ENCODE measurements around the gene SIGLEC11.
"Not testable (repeated sequence)": the region's sequence is repeated elsewhere in the genome, so short reads cannot be mapped to it uniquely, and the experiment has no call there.

The SIGLEC11 gene

GRCh38 chr19:49977076-49977475, 16.1 kb upstream of the SIGLEC11 start:
- Histone ChIP-seq H3K27ac (ENCODE audit: low read depth, low read length) (no peak overlapping the region), H3K27me3 (ENCODE audit: control insufficient read depth, insufficient read depth, low read length) (no peaks in the 10 kb centered on the region), H3K36me3 (ENCODE audit: control insufficient read depth, insufficient read depth, low read length) (peaks cover 5% of the 10 kb centered on the region)

DNA sequence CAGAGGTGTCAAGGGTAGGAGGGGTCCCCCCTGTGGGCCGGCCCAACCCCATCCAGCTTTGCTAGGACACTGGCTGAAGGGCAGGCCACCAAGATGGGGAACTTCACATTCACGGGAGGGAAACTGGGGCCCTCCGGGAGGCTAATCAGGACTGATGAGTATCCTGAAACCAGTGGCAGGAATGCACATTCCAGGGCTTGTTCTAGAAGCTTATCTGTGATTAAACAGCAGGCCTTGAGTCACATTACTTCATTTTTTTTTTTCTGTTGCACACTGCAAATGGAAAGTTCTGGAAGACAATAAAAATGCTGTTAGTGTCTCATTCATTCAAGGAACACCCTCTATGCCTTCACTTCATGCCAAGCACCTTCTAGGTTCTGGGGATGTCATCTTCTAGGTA, 15.5 kb upstream of the SIGLEC11 start:
- no peaks in the 10 kb centered on the region for H3K36me3 ChIP-seq (ENCODE audit: control insufficient read depth, insufficient read depth, low read length)
- H3K27ac ChIP-seq (ENCODE audit: low read depth, low read length), result no peak overlapping the region

More at GRCh38 chr19:49977076-49977475, 16.1 kb upstream of the SIGLEC11 start:
- H3K4me1 ChIP-seq (ENCODE audit: control insufficient read depth, insufficient read depth, low read length), result peaks cover 7% of the 10 kb centered on the region
- H3K9ac ChIP-seq (ENCODE audit: low read length), result no peak overlapping the region
- no peak overlapping the region for H3K4me3 ChIP-seq (ENCODE audit: low read length)

DNA sequence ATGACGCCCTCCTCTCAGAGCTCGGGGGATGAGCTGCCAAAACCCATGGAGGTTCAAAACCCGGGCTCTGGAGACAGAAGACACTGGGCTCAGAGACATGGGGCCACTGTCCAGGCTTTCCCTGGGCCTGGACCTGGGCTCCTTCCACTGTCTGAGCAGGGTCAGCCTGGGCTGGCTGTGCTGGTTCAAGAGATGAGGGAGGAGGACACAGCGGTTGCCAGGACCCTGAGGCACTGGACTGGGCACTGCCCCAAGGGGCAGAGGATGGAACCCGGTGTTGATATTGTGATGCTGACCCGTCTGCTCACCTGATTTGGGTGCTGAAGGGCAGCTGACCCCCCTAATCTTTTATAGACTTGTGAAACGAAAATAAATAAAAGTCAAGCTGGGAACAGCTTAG, 14.1 kb upstream of the SIGLEC11 start:
- H3K4me1 ChIP-seq (ENCODE audit: control insufficient read depth, insufficient read depth, low read length), result peaks cover 7% of the 10 kb centered on the region
- H3K36me3 ChIP-seq (ENCODE audit: control insufficient read depth, insufficient read depth, low read length), result no peaks in the 10 kb centered on the region

More for the DNA sequence above, 15.5 kb upstream of the SIGLEC11 start:
- Histone ChIP-seq H3K4me1 (ENCODE audit: control insufficient read depth, insufficient read depth, low read length) (peaks cover 7% of the 10 kb centered on the region), H3K9ac (ENCODE audit: low read length) (no peak overlapping the region), H3K27me3 (ENCODE audit: control insufficient read depth, insufficient read depth, low read length) (no peaks in the 10 kb centered on the region), H3K4me3 (ENCODE audit: low read length) (no peak overlapping the region)

DNA sequence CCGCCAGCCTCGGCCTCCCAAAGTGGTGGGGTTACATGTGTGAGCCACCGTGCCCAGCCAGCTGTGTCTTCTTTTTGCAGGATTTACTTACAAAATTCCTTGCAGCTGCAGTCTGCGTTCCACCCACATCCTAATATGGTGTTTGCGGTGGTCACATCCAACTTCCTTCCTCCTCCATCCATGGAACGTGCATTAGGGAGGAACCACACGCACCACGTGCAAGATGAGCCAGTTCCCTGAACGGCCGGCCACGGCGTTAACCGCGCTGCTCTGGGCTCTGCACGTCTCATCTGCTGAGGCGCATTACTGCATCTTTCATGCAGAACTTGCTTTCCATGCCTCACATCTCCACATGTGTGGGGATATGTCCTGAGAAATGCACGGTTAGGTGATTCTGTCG, 13.0 kb upstream of the SIGLEC11 start:
- H3K4me1 ChIP-seq (ENCODE audit: control insufficient read depth, insufficient read depth, low read length), result peaks cover 7% of the 10 kb centered on the region
- H3K9ac ChIP-seq (ENCODE audit: low read length), result no peak overlapping the region
- no peak overlapping the region for H3K4me3 ChIP-seq (ENCODE audit: low read length)
- H3K27me3 ChIP-seq (ENCODE audit: control insufficient read depth, insufficient read depth, low read length), result peaks cover under 1% of the 10 kb centered on the region
- H3K27ac ChIP-seq (ENCODE audit: low read depth, low read length), result no peak overlapping the region
- H3K36me3 ChIP-seq (ENCODE audit: control insufficient read depth, insufficient read depth, low read length), result no peaks in the 10 kb centered on the region

More for the DNA sequence above, 14.1 kb upstream of the SIGLEC11 start:
- Histone ChIP-seq H3K9ac (ENCODE audit: low read length) (no peak overlapping the region), H3K4me3 (ENCODE audit: low read length) (no peak overlapping the region), H3K27ac (ENCODE audit: low read depth, low read length) (no peak overlapping the region), H3K27me3 (ENCODE audit: control insufficient read depth, insufficient read depth, low read length) (no peaks in the 10 kb centered on the region)

DNA sequence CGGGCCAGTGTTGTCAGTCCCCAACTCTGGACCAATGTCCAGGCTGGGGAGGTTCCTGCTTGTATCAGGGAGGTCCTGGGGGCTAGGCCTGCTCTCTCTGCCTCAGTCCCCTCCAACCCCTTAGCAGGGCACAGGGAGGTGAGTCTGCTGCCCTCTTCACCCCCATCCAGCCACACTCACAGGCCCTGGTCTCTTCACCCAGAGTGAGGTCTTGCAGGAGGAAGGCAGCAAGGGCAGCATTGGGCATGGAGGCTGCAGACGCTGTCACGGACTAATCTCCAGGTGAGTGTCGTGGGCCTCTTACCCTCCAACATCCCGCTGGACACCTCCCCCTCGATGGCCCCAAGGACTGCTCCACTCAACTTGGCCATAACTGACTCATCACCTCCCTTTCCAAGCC, 11.9 kb upstream of the SIGLEC11 start:
- H3K9ac ChIP-seq (ENCODE audit: low read length), result no peak overlapping the region
- no peaks in the 10 kb centered on the region for H3K36me3 ChIP-seq (ENCODE audit: control insufficient read depth, insufficient read depth, low read length)
- H3K27ac ChIP-seq (ENCODE audit: low read depth, low read length), result no peak overlapping the region
- H3K4me1 ChIP-seq (ENCODE audit: control insufficient read depth, insufficient read depth, low read length), result peaks cover 3% of the 10 kb centered on the region
- no peak overlapping the region for H3K4me3 ChIP-seq (ENCODE audit: low read length)
- H3K27me3 ChIP-seq (ENCODE audit: control insufficient read depth, insufficient read depth, low read length), result peaks cover 7% of the 10 kb centered on the region

GRCh38 chr19:49971991-49972411, 11.0 kb upstream of the SIGLEC11 start:
- Histone ChIP-seq H3K9ac (ENCODE audit: low read length) (no peak overlapping the region), H3K4me3 (ENCODE audit: low read length) (no peak overlapping the region), H3K27me3 (ENCODE audit: control insufficient read depth, insufficient read depth, low read length) (peaks cover 7% of the 10 kb centered on the region), H3K27ac (ENCODE audit: low read depth, low read length) (no peak overlapping the region), H3K4me1 (ENCODE audit: control insufficient read depth, insufficient read depth, low read length) (no peaks in the 10 kb centered on the region), H3K36me3 (ENCODE audit: control insufficient read depth, insufficient read depth, low read length) (no peaks in the 10 kb centered on the region)

DNA sequence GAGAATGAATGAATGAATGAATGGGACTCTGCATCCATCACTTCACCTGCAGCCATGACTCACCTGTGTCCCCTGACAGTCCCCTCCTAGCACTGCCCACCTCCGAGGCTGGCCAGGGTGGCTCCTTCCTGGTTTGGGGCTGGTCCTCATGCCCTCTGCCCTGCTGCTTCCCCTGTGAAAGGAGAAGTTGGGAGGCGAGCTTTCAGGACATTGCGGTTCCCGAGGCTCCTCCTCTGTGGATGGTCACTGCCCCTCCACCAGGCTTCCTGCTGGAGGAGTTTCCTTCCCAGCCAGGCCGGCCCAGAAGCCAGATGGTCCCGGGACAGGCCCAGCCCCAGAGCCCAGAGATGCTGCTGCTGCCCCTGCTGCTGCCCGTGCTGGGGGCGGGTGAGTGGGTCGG, 8.4 kb upstream of the SIGLEC11 start:
- not testable (repeated sequence) for H3K9ac ChIP-seq (ENCODE audit: low read length); H3K27me3 ChIP-seq (ENCODE audit: control insufficient read depth, insufficient read depth, low read length); H3K4me3 ChIP-seq (ENCODE audit: low read length); H3K4me1 ChIP-seq (ENCODE audit: control insufficient read depth, insufficient read depth, low read length); H3K36me3 ChIP-seq (ENCODE audit: control insufficient read depth, insufficient read depth, low read length); H3K27ac ChIP-seq (ENCODE audit: low read depth, low read length)

DNA sequence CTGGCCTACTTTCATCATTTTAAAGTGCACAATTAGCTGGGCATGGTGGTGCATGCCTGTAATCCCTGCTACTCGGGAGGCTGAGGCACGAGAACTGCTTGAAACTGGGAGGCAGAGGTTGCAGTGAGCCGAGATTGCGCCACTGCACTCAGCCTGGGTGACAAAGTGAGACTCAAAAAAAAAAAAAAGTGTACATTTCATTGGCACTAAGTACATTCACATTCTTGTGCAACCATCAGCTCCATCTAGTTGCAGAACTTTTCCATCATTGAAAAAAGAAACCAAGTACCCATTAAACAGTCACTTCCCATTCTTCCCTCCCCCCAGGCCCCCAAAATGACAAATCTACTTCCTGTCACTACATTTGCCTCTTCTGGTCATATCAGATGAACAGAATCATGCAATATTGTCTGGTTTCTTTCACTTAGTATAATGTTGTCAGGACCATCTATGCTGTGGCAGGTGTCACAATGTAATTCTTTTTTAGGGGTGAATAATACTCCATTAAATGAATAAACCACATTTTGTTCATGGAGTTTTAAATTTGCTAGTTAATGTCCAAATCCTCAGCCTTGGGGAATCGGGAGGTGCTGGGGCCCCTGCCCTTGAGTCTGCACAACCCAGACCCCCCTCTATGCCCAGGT, 7.4 kb upstream of the SIGLEC11 start:
- Histone ChIP-seq H3K27me3 (ENCODE audit: control insufficient read depth, insufficient read depth, low read length) (peaks cover 7% of the 10 kb centered on the region), H3K9ac (ENCODE audit: low read length) (no peak overlapping the region), H3K4me3 (ENCODE audit: low read length) (no peak overlapping the region), H3K36me3 (ENCODE audit: control insufficient read depth, insufficient read depth, low read length) (no peaks in the 10 kb centered on the region), H3K4me1 (ENCODE audit: control insufficient read depth, insufficient read depth, low read length) (no peaks in the 10 kb centered on the region), H3K27ac (ENCODE audit: low read depth, low read length) (no peak overlapping the region)

GRCh38 chr19:49959892-49960291, 1.1 kb downstream of the SIGLEC11 start:
- not testable (repeated sequence) for H3K4me3 ChIP-seq (ENCODE audit: low read length); H3K36me3 ChIP-seq (ENCODE audit: control insufficient read depth, insufficient read depth, low read length); H3K27me3 ChIP-seq (ENCODE audit: control insufficient read depth, insufficient read depth, low read length); H3K27ac ChIP-seq (ENCODE audit: low read depth, low read length); H3K9ac ChIP-seq (ENCODE audit: low read length); H3K4me1 ChIP-seq (ENCODE audit: control insufficient read depth, insufficient read depth, low read length)

DNA sequence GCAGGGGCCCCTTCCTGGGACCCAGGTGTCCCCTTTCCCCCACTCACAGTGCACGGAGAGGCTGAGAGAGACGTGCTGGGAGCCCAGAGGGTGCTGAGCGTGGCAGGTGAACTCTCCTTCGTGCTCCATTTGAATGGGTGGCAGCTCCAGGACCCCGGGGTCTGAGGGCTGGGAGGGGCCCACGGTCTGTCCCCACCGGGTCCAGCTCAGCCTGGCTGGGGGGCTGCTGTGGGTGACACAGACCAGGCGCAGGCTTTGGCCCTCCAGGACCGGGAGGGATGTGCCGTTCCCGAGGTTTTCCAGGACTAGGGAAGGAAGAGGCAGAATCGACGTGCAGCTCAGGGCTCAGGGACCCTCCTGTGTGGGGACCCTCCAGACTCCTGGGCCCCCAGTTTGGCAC, 2.4 kb downstream of the SIGLEC11 start:
- H3K36me3 ChIP-seq (ENCODE audit: control insufficient read depth, insufficient read depth, low read length); H3K27me3 ChIP-seq (ENCODE audit: control insufficient read depth, insufficient read depth, low read length); H3K9ac ChIP-seq (ENCODE audit: low read length); H3K27ac ChIP-seq (ENCODE audit: low read depth, low read length); H3K4me3 ChIP-seq (ENCODE audit: low read length); H3K4me1 ChIP-seq (ENCODE audit: control insufficient read depth, insufficient read depth, low read length): not testable (repeated sequence)

DNA sequence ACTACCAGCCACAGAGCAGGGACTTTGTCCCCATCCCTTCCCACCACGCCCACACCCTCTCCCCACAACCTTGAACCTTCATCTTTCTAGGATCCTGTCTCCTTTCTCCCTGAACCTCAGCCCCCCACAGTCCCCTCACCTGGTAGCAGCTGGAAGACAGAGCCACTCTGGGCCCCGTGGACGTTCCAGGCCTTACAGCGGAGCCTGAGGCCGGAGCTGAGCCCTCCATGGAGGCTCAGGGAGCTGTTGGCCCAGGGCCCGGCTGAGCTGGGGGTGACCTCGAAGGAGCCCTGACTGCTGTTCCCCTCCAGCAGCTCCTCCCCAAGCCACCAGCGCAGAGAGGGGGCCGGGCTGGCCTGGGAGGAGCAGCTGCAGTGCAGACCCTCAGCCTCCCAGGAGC, 2.8 kb downstream of the SIGLEC11 start:
- not testable (repeated sequence) for H3K4me1 ChIP-seq (ENCODE audit: control insufficient read depth, insufficient read depth, low read length); H3K27ac ChIP-seq (ENCODE audit: low read depth, low read length); H3K4me3 ChIP-seq (ENCODE audit: low read length); H3K9ac ChIP-seq (ENCODE audit: low read length); H3K27me3 ChIP-seq (ENCODE audit: control insufficient read depth, insufficient read depth, low read length); H3K36me3 ChIP-seq (ENCODE audit: control insufficient read depth, insufficient read depth, low read length)

DNA sequence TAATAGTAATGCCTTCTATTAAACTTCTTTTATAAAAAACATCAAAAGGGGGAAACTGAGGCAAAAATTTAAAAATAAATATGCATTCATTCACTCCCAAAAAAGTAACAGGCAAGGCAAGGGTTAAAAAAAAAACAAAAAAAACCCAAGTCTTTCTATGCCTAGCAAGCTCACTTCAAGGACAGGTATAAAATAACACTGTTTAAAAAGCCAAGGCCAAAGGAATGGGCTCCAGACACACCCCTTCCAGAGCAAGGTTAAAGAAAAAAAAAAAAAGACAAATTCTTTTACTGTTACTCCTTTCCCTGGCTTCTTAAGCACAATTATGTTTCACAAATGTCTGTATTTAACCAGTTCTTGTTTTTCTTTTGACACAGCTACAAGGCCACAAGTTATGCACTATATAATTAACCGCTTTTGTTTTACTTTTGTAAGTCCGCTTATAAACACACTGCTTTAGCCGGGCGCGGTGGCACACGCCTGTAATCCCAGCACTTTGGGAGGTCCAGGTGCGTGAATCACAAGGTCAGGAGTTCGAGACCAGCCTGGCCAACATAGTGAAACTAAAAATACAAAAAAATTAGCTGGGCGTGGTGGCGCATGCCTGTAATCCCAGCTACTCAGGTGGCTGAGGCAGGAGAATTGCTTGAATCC, 3.6 kb downstream of the SIGLEC11 start:
- Histone ChIP-seq H3K9ac (ENCODE audit: low read length) (no peak overlapping the region), H3K36me3 (ENCODE audit: control insufficient read depth, insufficient read depth, low read length) (no peaks in the 10 kb centered on the region), H3K4me1 (ENCODE audit: control insufficient read depth, insufficient read depth, low read length) (no peaks in the 10 kb centered on the region), H3K4me3 (ENCODE audit: low read length) (no peak overlapping the region), H3K27ac (ENCODE audit: low read depth, low read length) (no peak overlapping the region), H3K27me3 (ENCODE audit: control insufficient read depth, insufficient read depth, low read length) (no peaks in the 10 kb centered on the region)

DNA sequence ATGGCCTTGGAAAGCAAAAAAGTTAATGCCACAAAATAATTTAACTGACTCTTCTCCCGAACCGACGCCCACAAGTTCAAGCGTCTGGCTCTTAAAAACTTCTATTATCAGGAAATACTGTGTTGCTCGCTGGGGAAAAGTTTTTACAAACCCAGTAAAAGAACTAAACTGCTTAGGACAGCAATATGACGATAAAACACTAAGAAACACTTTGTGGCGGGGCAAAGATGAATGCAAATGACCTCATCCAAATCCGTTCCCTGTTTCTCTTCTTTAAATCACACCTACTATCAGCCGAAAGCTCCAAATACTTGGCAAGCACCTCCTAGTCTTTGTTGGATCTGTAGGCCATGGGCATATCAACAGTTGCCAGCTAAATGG, 4.9 kb downstream of the SIGLEC11 start:
- Histone ChIP-seq H3K4me1 (ENCODE audit: control insufficient read depth, insufficient read depth, low read length) (no peaks in the 10 kb centered on the region), H3K27me3 (ENCODE audit: control insufficient read depth, insufficient read depth, low read length) (no peaks in the 10 kb centered on the region), H3K27ac (ENCODE audit: low read depth, low read length) (no peak overlapping the region), H3K9ac (ENCODE audit: low read length) (no peak overlapping the region), H3K36me3 (ENCODE audit: control insufficient read depth, insufficient read depth, low read length) (no peaks in the 10 kb centered on the region), H3K4me3 (ENCODE audit: low read length) (no peak overlapping the region)
